CD4-positive, alpha-beta T cell treated with Interleukin-4 for 4 hours (primary cell): Measurements from ENCODE around the gene RPA3.

Experiments used
- DNase-seq: peaks from one replicate; pipeline ENCODE4 v3.0.0-alpha.2; 2020

Gene RPA3

DNA sequence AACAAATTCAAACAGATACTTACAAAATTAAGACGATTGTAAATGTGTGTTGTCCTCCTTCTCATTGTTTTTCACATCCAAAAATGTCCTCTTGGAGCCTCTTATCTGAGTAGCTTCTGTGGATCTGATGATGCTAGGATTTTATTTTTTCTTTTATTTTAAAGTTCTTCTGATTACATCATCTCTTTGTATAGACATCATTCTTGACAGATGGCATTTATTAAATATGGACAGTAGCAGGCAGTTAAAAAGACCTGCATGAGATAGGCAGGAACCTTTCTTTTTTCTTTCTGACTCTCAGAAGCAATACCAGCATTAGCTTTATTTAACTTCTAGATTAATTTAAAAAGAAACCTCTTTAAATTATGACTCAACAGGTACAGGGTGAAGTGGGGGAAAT, at the start of gene RPA3:
RPA3 (minus strand) TSS at position 116 of the 400 bp plus-strand sequence. CDS start 78,189 bp downstream, outside the sequence.
- no peak for DNase-seq

DNA sequence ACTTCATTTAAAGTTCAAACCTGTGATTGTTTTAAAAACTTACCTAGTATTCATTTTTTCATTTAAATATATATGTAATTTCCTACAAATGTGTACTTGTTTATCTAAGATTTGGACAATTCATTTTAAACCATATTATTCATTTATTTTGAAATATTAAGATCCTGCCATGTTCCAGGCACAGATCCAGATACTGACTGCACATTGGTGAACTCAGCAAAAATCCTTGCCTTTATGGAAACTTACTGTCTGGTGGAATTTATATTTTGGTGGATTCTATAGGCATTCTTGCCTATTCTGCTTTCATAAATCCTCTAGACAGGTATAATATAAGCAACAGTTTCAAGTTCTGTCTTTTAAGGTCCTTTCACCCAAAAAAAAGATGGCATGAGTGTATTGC, 48.3 kb upstream of the RPA3 start:
- DNase-seq = no peak

DNA sequence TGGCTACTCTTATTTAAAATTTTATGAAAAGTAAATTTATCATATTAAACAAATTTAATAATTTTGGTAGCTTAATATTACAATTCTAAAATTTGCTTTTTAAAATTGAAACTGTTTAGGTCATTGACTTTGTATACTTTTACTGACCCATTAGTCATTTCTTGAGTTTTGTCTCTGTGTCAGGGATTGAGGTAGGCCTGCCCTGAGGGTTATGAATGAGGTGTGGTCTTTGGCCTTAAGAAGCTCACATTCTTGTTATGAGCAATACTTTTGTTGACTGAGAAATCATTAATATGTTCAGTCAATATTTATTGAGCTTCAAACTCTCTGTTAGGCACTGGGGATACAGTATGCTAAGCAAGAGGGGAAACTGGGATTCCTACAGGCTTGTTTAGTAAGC, 47.0 kb upstream of the RPA3 start:
- DNase-seq = no peak

DNA sequence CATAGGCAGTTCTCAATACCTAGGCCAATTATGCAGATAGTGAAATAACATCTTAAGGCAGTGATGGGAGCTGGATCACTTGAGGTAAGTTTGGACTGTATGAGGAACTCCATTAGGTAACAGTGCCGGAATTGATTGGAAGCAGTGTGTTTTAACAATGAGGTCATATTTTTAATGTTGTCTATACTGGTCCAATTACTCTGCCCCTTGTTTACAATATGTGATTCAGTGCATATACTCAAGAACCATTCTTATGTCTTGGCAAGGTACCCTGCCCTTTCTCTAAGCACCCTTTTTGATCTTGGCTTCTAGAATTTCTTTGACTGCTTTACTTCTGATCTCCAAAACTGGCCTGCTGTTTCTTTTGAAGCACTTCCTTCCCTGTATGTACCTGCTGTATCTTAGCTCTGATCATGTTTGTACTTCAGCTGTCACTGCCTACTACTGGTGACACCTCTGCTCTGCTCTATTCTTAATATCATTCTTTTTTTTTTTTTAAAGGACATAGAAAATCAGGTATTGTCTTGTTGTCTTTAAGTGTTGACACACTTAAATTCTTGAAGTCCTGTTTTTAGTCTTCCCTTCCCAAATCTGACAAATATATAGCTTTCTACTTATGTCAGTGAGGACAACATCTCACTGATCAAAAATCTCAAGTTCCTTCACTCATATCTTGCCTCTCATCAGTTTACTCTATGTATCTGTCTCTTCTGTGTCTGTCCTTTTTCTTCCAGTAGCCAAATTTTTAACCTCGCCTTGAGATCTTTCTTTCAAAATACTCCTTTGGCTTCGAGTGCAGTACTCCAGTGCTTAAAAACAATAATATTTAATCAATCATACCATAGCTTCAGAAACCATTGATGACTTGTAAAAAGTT, 46.4 kb upstream of the RPA3 start:
- peak; percentile 39 for DNase-seq

DNA sequence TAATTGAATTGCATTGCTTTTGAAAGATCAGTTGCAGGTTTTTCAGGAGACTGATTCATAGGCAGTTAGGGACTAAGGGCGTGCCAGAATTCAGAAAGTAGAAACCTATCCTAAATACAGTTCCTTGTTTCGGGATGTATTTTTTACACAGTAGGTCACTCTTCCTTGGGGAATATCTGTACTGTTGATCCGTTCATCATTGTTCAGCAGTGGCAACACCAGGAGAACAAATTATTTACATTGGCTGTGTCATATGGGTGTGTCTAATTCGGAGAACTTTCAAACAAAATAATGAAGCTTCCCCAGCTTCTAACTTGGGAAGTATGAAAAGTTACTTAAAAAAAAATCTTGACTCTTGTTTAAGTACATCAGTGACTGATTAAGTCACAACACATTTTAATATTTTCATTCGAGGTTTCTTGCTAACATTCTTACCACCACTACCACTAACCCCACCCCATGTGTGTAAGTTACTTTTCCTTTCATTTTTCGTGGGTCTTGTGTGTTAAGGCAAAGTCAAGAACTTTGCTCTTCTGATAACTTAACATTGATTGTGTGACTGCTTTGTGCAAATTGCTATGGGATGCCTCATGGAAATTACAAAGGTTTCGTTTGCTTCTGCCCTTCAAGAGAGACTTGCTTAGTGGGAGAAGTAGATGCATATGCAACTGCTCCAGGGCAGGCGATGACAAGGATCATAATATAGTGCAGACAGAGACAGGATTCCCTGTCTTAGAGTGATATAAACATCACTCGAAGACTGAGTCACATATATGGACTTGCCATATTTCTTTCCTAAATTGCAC, 43.8 kb upstream of the RPA3 start:
- peak; percentile 69 for DNase-seq

DNA sequence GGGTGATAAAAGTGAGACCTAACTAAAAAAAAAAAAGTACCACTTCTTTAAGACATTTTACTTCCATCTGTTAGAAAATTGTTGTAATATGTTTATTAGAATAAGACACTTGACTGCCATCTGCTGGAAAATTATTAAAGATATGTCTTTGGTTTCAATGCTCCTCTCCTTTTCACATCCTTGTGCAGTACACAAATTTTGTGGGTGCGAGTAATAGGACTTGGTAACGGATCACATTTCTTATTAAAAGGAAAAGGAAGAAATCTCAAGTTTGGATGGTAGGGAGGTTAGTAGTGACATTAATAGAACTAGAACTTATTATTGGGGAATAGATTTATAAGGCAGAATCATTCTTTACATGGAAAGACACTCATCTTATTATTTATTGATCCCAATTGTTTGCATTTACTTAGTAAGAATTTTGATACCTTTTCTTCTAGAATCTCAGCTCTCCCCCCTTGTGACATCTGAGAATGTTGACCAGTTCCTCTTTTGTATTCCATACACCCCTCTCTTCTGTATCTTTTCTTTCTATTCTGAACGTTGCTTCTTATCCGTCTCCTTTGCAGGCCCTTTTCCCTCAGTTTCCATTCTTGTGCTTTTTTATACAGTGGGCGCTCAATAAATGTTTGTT, 43.0 kb upstream of the RPA3 start:
- peak; percentile 69 for DNase-seq

DNA sequence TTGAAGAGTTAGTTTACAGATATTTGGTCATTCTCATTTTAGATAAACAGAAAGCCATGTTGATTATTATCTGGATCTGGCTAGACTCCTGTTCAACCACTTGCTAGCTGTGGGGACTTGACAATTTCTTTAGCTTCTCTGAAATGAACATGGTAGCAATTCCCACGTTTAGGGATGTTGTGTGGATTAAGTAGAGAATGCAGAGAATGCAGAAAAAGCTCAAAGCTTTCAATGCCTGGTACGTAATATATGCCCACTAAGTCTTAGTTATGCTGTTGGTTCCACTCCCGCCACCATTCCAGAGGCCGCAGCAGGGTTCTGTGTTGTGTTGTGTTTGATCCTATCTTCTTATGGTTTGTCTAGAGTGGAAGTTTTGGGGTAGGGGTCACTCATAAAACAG, 39.2 kb upstream of the RPA3 start:
- no peak for DNase-seq

DNA sequence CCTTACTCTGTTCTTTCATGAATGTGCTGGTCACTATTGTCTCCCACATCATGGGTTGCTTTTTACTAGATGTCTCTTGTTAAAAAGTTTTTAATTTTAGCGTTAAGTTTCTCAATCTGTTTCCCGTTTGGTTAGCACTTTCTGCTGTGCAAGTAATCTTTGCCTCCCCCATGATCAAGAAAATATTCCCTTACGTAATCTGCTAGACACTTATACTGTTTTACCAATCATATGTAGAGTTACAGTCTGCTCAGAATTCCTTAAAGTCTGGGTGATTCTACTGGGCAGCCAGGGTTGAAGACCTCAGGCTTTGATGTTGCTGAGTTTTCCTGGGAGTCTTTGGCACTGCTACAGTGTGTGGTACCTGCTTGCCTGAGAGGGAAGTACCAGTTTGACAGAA, 38.2 kb upstream of the RPA3 start:
- DNase-seq = no peak

DNA sequence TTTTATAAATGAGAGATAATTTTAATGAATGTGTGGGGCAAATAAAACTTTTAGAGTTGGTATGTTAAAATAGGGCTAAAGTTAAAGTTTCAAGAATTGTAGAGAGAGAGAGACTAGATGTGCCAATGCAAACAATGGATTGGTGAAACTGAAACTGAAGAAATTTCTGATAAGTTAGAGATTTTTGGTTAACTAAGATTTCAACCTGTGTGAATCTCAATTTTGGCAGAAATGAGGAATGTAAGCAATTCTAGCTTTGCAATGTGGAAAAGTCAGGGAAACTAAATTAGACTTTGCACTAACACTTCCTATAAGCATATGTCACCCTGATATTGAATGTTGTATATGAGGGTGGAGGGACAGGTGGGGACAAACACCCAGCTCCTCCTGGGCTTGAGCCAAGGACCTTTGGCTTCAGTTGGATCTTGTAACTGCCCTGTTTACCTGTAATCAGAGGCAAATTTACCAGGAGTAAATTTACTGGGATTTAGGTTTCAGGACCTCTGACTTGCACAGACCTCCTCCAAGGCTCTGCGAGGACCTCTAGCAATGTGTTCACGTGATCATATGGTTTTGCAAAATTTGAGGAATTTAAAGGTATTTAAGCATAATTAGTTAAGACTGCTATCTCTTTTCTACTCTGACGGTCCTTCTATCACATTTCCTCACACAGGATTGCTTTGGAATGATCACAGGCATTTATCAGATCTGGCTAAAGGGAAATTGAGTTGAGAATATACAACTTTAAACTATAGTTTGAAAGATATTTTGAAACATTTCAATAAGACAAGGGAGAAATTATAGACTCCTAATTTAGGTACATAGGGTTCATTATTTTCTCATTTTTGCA, 33.1 kb upstream of the RPA3 start:
- DNase-seq = no peak

DNA sequence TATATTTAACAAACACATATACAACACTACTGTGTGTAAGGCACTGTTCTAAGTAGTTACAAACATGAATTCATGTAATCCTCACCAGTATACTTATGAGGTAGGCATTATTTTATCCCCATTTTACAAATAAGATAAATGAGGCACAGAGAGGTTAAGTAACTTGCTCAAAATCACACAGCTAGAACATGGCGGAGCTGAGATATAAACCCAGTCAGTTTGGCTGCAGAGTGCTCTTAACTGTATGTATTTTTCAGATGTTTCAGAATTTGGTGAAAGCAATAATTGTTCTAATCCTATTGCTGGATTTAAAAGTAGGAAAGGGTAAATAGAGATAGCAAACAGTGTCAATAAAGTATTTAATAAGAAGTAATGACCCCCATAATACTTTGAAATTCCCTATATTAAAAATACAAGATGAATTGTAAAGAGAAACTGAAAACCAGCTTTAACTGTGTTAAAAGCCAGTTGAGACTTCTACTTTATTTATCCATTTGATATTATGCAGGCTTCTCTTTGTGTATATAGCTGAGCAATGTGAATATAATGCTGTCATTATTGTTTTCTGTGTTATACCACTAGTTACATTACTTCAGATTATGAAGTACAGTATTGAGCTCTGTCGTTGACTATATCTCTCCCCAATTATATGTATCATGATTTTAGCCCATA, 32.3 kb upstream of the RPA3 start:
- DNase-seq = no peak

DNA sequence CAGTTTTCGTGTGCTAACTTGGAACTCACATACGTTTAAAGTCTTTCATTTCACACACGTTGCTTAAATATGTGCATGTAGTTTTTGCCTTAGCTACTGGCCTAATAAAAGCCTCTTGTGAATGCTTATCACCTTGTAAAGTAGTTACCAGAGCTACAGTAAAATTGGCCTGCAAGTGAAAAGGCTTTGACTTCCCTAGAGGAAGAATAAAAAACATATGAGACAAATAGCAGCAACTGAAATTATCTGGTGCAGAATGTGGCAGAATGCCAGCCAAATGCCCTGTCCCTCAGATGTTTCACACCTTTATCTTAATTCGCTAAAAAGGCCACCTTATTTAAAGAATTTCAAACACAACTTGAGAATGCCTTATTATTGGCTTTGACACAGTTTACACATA, 28.1 kb upstream of the RPA3 start:
- DNase-seq = no peak

DNA sequence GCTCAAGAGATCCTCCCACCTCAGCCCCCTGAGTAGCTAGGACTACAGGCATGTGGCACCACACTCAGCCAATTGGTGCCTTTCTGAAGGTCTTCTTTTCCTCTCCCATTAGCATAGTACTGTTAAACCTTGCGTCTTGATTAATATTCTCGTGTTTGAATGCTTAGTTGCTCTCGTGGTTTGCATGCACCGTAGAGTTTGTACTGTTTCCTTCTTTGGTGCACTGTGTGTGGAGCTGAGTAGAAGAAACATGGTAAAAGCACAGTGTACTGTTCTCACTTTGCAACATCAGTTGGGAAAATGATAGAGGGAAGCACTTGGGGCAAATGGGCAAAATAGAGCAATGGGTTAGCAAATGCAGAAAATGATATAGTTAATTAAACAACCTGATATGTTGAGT, 27.6 kb upstream of the RPA3 start:
- no peak for DNase-seq

DNA sequence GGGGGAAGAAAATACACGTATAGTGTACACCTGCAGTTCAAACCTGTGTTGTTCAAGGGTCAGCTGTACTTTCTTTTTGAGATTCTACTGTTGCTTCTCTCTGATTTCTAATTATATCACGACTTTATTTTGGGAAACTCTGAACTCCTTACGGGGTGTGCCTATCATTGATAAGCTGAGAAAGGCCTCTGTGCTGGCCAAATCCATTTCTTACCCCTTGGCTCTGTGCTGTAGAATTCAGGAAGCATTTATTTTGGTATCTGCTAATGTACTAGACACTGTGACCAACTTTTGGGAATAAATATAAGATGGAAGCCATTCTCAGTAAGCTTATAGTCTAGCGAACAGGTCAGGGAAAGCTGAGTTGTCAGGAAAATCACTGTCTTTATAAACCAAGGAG, 26.9 kb upstream of the RPA3 start:
- no peak for DNase-seq

DNA sequence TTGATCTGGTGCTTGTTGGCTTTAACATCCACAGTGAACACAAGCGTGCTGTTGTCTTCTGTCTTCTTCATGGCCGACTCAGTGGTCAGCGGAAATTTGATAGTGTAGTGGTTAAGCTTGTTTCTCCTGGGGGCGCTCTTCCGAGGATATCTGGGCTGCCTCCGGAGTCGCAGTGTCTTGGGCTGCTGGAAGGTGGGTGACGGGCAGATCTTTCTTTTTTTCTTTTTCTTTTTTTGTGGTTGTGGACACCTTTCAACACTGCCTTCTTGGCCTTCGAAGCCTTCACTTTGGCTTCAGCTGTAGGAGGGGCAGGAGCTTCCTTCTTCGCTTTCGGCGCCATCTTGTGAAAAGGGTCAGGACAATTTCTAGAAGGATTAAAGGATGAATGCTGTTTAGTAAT, 23.8 kb upstream of the RPA3 start:
- no peak for DNase-seq

DNA sequence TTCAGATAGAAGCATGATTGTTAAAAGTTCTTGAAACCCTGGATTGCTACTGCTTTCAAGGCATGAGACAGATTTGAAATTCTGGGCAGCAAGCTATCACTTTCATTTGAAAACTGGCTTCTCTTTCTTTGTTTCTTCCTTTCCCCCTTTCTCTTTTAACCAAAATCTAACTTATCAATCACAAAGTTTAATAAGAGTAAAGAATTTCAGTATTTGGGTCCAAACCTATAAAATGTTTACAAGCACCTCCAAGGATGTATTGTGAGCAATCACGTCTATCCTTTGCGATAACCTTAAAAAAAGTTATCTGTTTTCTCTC, 21.6 kb upstream of the RPA3 start:
- DNase-seq = no peak

DNA sequence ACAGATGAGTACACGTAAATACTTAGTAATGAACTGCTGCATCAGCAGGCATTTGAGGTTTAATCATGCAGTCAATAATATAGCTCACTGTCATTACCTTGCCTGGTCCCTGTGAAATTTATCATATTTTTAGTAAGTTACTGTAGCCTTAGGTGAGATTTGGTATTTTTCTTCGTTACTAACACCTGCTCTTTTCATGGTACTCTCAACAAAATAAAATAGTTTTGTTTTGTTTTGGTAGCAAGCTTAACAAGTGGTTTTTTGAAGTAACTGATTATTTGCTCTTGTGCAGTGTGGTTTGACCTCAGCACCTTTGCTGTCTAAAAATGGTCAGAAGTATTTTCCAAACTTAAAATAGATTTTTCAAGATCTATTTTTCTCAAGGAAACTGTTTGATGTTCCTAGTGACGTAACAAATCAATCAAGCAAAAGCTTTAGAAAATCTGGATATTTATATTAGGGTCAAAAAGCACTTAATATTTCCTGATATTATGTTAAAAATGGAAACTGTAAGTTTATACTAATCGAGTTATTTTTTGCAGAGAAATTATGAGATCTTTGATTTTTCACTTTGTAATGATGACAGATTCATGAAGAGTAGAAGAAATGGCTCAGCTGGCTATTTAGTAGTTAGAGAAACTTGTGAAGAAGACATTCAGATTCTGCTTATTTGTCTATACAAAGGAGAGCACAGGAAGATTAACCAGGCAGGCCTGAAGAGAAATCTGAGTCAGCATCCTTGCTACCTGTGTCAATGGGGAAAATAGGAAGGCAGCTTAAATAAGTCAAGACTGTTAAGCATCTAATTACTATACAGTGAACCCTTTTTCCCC, 21.0 kb upstream of the RPA3 start:
- no peak for DNase-seq

DNA sequence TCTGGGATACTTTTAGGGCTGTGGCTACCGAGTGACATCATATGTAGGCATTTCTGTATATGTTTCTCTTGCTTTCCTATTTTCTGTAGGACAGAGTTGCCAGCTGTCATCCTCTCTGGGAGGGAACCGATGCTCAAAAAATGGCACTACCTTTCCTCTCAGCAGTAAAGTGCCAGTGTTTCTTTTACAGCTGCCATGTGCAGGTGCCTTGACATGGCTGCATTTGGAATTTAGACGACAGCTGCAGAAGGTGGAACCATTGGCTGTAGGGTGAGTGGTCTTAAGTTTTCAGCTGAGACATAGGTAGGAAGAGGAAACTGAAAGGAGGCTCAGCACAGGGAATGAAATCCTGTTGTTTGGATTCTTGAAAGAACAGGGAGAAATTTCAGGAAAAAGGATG, 20.2 kb upstream of the RPA3 start:
- DNase-seq = no peak

DNA sequence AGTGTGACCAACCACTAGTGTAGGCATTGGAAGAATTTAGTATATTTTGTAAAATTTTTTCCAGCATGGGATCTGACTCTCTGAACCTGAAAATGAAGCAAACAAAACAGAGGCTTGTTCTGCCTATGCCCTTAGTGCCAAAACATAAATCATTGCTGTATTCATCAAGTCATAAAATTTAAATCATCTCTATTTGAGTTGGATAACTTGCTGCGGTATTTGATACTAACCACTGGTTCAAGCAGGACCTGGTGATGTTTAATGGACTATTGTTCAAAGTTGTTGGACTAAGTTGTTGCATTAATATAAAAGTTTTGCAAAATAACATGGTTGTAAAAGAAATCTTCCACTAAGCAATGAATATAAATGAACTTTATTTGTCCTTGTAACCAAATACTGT, 19.8 kb upstream of the RPA3 start:
- no peak for DNase-seq

DNA sequence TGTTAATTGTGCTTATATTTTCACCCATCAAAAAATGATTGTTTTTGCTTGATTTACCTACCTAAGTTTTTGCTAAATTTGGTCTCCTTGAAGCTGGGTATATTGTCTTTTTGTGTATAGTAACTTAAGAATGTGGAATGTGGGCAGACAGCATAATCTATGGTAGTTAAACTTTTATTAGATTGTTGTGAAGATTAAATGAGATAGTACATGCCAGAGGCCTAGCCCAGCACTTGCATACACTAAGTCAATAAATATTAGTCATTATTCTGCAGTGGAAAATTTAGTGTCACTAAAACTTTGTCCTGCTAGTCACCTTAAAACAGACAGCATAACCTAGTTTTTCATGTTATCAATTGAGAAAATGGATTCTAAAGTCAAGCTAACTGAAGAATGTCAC, 19.3 kb upstream of the RPA3 start:
- DNase-seq = no peak

DNA sequence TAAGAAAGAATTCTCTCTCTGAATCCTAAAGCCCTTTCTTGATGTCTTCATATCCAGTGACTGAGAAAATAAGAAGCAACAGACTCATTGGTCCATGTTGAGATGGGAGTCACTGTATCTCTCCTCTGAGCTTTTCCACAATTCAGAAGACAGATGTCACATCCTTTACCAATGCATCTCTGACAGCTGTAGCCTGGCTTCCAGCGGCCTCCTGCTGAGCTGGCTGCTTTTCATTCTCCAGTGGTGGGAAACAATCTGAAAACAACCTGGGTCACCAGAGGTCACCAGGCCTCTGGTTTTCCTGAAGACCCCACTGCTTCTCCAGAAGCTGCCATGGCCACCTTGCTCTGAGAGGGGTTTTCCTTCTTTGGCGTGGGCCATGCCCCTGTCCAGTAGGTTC, 18.3 kb upstream of the RPA3 start:
- DNase-seq = no peak

DNA sequence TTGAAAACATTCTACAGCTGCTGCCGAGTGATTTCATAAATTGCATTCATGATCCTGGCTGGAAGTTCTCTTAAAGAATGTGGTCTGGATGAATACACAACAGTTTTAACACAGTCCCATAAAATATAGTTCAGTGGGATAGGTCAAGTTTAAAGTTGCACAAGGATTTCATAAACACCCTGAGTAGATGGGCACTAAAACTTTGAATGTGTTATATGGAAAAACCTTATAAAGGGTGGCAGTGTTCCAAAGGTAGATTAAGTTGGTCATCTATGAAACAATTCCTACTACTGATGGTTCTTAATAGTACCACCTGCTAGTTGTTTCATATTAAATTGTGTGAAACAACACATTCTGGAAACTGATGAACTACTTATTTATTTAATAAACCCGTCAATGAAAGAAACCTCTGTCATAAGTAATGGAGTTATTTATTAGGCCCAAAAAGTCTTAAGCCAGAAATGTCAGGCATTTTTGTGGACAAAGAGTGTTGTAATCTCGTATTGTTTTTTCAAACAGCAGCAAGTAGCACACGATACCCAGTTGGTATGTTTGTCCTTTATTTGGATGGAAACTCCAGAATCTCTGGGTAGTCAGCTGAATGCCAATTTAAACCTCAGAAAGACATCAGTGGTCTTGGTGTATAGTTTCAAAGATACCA, 14.3 kb upstream of the RPA3 start:
- DNase-seq = no peak
